HG03280 (cell line): ENCODE data around the gene CCR5AS.

Source experiments
- ATAC-seq: cut with Tn5 transposase; IDR thresholded peaks from one replicate; pipeline ENCODE4 v1.9.1; 2021; ENCODE audit warnings: mild to moderate bottlenecking, moderate library complexity; ENCODE audit not compliant: unreplicated experiment

The CCR5AS gene

DNA sequence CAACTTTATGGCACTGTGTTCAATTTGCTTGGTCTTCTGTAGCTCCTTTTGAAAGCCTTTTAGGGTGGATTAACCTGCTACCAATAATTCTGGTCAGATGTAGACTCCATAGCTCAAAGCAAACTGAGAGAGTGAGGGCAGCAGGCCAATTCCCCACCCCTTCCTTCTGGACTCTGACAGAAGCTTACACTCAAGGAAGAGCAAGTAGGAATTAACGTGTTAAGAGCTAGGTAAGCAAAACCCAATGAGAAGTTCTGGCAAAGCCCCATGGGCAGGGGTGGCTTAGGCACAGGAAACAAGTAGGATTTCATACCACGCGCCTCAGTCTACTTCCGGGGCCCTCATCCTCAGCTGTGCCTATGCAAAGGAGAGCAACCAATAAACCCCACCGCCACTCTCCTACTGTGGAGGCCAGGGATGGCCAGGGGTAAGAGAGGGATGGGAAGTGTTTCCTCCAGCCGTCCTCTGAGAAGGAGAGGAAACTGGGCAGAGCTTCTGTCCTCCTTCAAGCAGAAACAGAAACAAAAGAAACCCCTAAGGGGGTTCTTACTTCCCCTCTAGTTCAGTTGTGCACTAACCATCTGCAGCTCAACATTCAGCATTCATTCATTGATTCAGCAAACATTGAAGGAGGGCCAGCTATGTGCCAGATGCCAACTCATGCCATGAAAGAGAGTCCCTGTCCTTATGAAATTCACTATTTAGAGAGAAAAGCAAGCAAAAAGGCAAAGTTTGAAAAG is 23.5 kb downstream of the CCR5AS start:
- ATAC-seq, result no peak

GRCh38 chr3:46381625-46382024 is 25.2 kb downstream of the CCR5AS start:
- ATAC-seq, result no peak

- no peak for ATAC-seq
Measured at GRCh38 chr3:46380471-46381221, 26.2 kb downstream of the CCR5AS start.

- no peak for ATAC-seq
Measured at GRCh38 chr3:46378426-46378942, 28.4 kb downstream of the CCR5AS start.

GRCh38 chr3:46375814-46376213 is 31.1 kb downstream of the CCR5AS start:
- ATAC-seq, result no peak

DNA sequence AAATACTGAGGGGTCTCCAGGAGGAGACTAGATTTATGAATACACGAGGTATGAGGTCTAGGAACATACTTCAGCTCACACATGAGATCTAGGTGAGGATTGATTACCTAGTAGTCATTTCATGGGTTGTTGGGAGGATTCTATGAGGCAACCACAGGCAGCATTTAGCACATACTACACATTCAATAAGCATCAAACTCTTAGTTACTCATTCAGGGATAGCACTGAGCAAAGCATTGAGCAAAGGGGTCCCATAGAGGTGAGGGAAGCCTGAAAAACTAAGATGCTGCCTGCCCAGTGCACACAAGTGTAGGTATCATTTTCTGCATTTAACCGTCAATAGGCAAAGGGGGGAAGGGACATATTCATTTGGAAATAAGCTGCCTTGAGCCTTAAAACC is 31.6 kb downstream of the CCR5AS start:
- no peak for ATAC-seq

- ATAC-seq, result no peak
Measured at GRCh38 chr3:46374755-46375154, 32.1 kb downstream of the CCR5AS start.

DNA sequence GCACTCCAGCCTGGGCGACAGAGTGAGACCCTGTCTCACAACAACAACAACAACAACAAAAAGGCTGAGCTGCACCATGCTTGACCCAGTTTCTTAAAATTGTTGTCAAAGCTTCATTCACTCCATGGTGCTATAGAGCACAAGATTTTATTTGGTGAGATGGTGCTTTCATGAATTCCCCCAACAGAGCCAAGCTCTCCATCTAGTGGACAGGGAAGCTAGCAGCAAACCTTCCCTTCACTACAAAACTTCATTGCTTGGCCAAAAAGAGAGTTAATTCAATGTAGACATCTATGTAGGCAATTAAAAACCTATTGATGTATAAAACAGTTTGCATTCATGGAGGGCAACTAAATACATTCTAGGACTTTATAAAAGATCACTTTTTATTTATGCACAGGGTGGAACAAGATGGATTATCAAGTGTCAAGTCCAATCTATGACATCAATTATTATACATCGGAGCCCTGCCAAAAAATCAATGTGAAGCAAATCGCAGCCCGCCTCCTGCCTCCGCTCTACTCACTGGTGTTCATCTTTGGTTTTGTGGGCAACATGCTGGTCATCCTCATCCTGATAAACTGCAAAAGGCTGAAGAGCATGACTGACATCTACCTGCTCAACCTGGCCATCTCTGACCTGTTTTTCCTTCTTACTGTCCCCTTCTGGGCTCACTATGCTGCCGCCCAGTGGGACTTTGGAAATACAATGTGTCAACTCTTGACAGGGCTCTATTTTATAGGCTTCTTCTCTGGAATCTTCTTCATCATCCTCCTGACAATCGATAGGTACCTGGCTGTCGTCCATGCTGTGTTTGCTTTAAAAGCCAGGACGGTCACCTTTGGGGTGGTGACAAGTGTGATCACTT is 34.1 kb downstream of the CCR5AS start:
- ATAC-seq, result no peak

GRCh38 chr3:46371519-46372340 is 35.1 kb downstream of the CCR5AS start:
- no peak for ATAC-seq

DNA sequence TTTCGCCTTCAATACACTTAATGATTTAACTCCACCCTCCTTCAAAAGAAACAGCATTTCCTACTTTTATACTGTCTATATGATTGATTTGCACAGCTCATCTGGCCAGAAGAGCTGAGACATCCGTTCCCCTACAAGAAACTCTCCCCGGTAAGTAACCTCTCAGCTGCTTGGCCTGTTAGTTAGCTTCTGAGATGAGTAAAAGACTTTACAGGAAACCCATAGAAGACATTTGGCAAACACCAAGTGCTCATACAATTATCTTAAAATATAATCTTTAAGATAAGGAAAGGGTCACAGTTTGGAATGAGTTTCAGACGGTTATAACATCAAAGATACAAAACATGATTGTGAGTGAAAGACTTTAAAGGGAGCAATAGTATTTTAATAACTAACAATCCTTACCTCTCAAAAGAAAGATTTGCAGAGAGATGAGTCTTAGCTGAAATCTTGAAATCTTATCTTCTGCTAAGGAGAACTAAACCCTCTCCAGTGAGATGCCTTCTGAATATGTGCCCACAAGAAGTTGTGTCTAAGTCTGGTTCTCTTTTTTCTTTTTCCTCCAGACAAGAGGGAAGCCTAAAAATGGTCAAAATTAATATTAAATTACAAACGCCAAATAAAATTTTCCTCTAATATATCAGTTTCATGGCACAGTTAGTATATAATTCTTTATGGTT is 35.9 kb downstream of the CCR5AS start, which contains the start of gene CCR5:
Gene CCR5 (plus strand): TSS at position 108 of the 680 bp plus-strand sequence. CDS start 1,957 bp downstream, outside the sequence.
- ATAC-seq, result no peak

DNA sequence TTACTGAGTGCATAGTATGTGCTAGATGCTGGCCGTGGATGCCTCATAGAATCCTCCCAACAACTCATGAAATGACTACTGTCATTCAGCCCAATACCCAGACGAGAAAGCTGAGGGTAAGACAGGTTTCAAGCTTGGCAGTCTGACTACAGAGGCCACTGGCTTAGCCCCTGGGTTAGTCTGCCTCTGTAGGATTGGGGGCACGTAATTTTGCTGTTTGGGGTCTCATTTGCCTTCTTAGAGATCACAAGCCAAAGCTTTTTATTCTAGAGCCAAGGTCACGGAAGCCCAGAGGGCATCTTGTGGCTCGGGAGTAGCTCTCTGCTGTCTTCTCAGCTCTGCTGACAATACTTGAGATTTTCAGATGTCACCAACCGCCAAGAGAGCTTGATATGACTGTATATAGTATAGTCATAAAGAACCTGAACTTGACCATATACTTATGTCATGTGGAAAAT is 37.2 kb downstream of the CCR5AS start:
- ATAC-seq, result peak; percentile 61

DNA sequence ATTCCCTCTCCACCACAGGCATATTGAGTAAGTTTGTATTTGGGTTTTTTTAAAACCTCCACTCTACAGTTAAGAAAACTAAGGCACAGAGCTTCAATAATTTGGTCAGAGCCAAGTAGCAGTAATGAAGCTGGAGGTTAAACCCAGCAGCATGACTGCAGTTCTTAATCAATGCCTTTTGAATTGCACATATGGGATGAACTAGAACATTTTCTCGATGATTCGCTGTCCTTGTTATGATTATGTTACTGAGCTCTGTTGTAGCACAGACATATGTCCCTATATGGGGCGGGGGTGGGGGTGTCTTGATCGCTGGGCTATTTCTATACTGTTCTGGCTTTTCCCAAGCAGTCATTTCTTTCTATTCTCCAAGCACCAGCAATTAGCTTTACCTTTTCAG is 37.7 kb downstream of the CCR5AS start:
- ATAC-seq, result no peak

DNA sequence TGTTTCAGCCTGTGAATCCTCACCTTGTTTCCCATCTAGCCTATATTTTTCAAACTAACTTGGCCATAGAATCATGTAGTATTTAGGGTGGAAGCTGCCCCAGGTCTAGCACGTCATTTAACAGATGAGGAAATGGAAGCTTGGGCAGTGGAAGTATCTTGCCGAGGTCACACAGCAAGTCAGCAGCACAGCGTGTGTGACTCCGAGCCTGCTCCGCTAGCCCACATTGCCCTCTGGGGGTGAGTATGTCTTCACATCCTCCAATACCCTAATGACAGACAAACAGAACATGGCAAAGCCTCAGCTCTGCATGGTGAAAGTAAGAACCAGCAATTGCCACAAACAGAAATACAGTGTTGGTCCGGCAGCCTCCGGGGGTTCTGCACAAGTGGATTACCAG is 38.3 kb downstream of the CCR5AS start:
- peak; percentile 61 for ATAC-seq

GRCh38 chr3:46367811-46368210 is 39.1 kb downstream of the CCR5AS start:
- no peak for ATAC-seq

DNA sequence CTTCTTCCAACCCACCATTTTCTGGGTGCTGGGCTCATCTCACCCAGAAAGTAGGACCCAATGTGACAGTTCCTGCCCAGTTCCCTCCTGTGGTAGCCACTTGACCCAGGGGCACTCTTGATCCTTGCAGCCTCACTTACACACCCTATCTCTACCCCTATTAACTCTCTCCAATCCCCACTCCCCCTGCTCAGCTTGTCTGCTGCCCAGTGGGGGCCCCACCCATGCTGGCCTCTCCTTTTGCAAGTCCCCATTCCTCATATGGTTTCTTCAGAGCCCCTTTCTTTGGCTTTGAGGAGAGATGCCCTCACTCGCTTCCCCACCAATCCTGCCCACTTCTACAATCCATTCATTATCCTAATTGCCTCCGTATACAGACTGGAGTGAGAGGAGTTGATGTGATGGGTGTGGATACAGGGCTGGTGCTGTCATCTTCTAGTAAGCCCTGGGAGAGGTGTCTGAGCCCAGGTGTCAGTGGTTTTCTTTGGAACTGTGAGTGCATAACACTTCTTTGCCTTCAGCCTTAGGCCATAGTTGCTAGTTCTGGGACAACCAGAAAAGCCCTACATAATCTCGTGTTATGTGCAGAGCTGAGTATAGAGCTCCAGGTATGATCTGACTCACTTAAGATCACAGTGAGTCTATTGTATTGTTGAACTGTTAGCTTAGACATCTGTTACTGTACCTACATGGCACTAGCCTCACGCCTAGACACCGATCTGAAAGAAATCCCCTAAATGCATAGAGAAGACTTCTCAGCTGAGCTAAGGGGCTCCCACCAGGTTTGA is 40.9 kb downstream of the CCR5AS start:
- no peak for ATAC-seq

- ATAC-seq, result no peak
Measured at GRCh38 chr3:46365041-46365440, 41.8 kb downstream of the CCR5AS start.

DNA sequence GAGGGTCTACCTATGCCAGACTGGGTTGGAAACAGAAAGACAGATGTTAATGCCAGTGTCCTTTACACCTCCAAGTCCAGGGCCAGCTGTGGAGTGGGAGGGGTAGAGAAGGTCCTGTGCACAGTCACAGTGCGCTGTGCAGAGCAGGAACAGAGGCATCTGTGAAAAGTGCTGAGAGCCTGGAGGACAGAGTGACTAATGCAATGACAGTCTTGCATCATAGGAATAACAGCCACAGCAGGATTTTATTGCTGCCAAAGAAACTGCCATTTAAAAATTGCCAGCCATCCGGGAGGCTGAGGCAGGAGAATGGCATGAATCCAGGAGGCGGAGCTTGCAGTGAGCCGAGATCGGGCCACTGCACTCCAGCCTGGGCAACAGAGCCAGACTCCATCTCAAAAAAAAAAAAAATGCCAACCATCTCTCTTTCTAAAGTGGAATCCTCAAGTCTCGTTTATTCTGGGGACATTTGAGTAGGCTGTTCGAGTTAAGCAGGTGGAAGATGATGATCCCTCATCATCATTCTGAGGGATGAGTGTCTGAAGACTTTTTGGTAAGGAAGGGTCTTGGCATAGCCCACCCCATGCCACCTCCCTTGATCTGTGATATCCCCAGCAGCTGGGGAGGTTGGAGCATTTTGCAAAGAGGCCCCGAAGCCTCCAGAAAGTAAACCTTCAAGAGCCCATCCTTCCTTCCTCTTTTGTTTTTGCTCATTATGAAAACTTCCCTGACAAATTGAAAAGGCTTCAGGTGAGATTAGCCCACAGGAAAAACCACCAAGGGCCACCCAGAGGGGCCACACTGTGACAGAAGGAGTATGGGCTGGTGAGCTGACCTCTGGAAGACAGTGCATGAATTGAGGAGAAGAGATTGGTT is 45.2 kb downstream of the CCR5AS start:
- ATAC-seq, result no peak

DNA sequence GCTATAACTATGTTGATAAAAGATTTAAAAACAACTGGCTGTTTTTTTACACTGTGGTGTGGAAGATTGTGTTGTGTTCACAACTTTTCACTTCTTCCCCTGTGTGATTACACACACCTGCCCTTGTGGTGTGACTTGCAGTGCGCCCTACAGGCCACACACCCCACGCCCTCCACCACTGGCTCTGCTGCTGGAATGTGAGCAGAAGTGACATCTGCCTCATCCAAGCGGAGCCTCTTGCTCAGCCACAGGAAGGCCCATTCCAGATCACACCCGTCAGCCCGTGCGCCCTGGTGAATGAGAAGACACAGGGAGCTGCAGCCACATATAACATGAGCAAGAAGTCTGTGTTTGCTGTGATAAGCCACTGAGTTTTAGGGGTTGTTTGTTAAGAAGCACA is 46.0 kb downstream of the CCR5AS start:
- no peak for ATAC-seq
